Esophagus muscularis mucosa (tissue), 4 donors: Measurements from ENCODE around the gene ABCC1.

Source experiments
- EP300 ChIP-seq: sonication (generic); formaldehyde crosslinking; IDR thresholded peaks from one replicate; pipeline ENCODE4 v1.6.1; 2017; ENCODE audit warnings: antibody characterized with exemption
- POLR2A ChIP-seq: fragments of 450-650 bp; IDR thresholded peaks from one replicate; pipeline ENCODE4 v1.6.1; 2017; ENCODE audit warnings: antibody characterized with exemption, moderate library complexity, mild to moderate bottlenecking, low read depth
- TF ChIP-seq, protein P1 (sequence below), 3 experiments: fragments of 200-600 bp in 2 of 3; fragments of 450-650 bp in 1 of 3; sonication (generic) in 2 of 3; IDR thresholded peaks; one replicate each; pipeline ENCODE4 v1.5.1; 2017 to 2019; ENCODE audit warnings: antibody characterized with exemption in 3 of 3, mild to moderate bottlenecking in 2 of 3, moderate library complexity in 1 of 3

DNA sequence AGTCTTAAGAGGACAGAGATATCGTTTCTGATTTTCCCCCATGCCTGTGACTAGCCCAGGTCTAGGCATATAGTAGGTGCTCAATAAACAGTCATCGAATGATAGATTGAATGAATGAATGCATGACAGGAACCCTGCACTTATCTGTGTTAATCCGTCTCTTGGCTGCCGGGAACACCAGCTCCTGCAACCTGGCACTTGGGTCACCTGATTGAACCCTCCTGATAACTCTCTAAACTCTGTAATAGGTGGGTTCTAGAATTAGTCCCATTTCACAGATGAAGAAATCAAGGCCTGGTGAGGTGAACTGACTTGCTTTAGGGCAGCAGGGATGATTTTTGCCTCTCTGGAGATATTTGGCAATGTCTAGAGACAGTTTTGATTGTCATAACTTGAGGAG is 43.7 kb downstream of the ABCC1 start:
- TF ChIP-seq, protein P1, sequence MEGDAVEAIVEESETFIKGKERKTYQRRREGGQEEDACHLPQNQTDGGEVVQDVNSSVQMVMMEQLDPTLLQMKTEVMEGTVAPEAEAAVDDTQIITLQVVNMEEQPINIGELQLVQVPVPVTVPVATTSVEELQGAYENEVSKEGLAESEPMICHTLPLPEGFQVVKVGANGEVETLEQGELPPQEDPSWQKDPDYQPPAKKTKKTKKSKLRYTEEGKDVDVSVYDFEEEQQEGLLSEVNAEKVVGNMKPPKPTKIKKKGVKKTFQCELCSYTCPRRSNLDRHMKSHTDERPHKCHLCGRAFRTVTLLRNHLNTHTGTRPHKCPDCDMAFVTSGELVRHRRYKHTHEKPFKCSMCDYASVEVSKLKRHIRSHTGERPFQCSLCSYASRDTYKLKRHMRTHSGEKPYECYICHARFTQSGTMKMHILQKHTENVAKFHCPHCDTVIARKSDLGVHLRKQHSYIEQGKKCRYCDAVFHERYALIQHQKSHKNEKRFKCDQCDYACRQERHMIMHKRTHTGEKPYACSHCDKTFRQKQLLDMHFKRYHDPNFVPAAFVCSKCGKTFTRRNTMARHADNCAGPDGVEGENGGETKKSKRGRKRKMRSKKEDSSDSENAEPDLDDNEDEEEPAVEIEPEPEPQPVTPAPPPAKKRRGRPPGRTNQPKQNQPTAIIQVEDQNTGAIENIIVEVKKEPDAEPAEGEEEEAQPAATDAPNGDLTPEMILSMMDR (IDR thresholded peaks at IDR 0.05): no peak
- TF ChIP-seq POLR2A (no peak), EP300 (no peak)
